Hypothalamus (tissue), 51 donors: ENCODE data around the gene SREBF2.
"Not testable (repeated sequence)": the region's sequence is repeated elsewhere in the genome, so short reads cannot be mapped to it uniquely, and the experiment has no call there.

Experiments used
- DNase-seq, 51 donors: peaks; one replicate each; lab custom pipeline; 2025; lab: John Stamatoyannopoulos, UW

SREBF2 gene

DNA sequence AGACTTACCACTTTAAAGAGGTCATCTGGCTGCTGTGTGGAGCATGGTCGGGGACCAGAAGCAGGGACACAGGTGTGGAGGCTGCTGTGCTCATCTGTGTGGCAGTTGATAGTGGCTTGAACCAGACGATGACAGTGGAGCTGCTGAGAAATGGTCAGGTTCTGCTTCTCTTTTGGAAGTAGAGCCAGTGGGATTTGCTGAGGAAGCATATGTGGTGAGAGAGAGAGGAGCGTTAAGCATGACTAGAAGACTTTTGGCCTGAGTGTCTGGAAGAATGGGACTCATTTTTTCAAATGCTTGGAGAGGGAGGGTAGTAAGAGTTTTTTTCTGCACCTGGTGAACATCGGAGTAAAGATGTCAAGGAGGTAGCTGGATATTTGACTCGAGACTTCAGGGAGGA lies 12.5 kb upstream of the SREBF2 start:
- DNase-seq = no peak

DNA sequence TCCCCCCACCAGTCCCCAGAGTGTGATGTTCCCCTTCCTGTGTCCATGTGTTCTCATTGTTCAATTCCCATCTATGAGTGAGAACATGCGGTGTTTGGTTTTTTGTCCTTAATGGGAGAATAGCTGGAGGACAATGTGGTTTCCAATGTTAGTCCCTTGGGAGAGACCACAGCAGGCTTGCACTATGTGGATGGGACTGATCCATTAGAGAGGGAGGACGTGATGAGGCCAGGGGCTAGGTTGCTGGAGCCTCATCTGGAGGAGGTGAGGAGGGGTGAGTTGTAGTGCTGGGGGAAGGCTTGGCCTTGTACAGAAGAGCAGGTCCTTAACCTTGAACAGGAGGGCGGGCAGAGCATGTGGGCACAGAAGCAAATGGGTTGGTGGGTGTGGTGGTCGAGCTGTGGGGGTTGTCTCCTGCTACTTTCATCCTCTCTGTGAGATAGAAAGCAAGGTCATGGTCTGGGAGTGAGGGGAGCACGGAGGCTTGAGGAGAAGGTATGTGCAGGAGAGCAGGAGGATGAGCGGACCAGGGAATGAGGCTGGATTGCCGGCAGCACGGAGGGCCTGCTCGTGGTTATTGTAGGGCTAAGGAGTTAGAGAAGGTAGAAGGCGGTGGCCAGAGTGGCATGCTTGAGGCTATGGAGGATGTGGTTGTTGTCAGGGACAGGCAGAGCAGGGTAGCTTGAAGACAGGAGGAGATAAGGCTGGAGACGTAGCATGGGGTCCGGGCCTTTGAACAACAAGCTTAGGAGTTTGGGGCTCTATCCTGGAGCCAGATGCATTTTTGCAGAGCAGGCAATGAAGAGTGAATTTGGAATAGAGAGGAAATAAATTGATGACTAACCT lies 11.2 kb upstream of the SREBF2 start:
- no peak for DNase-seq

DNA sequence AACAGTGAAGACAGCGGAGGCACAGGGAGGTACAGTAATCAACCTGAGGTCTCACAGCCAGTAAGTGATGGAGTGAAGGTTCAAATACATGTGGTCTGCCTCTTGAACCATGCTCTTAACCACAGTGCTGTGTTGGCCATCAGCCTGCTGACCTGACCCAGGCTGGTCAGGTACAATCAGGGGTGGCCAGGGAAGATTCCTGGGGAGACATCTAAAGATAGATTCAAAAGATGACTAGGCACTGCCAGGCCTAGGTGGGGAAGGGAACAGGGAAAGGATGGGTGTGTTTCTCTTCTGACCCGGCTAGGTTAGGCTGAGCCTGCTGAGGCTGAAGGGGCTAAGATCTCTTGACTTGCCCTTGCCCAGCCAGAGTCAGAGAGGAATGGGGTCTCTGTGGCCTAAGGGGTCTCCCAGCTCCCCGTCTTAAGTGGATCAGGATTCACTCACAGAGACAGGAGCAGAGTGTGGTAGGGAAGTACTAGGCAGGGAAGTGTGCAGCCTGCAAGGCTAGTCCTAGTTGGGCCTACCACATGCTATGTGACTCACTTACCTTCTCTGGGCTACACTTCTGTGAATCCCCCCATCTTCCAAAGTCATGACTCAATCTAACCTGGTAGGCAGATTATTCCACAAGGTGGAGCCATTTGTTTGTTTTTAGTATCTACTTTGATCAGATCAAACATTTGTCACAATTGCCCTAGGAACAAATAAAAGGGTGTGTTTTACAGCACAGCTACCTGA lies 10.4 kb upstream of the SREBF2 start:
- DNase-seq = peak in 1 of 51 donors; percentile 19

DNA sequence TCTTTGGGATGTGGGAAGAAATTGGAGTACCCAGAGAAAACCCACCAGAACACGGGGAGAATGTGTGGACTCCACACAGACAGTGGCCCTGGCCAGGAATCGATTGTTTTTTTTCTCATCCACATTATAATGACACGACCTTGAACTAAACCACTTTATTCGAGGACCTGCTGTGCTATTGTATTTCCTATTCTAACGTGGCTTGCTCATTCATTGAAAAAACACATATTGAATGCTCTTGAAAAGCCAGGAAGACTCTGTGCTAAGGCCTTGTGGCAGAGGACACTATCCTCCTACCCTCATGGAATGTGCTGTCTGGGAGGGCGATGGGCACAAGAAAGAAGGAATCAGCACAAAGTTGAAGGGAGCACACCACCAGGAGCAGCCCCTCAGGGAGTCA lies 9.1 kb upstream of the SREBF2 start:
- DNase-seq = no peak

DNA sequence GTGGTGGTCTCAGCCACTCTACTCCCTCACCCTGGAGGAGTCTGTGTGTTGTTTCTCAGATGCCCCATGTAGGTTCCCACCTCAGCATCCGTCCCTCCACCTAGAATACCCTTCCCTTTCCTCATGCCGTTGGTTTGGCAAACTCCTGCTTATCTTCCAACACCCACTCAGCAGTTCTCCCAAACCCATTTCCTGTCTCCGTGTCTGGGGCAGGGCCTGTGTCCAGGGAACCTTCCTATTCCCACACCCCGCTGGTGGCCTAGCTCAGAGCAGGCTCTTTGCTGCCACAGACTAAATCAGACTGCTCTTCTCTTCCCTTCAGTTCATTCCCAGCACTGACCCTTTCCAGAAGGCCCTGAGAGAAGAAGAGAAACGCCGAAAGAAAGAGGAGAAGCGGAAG lies 7.5 kb upstream of the SREBF2 start:
- no peak for DNase-seq

DNA sequence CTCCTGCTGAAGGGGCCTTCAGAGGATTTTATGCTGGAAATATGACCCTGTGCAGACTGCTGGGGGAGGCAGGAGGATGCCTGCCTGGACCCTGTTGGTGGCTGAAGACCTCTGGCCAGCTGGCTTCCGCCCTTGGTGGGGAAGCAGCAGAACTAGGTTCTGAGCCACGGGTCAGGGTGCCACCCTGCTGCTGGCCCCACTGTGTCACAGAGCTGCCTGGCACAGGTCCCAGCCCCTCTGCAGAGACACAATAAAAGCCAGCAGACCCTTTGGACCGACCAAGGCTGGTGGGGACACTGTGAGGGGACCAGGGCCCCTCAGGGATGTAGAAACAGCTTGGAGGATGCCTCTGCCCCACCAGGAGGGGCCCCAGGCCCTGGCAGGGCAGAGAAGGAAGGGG lies 6.9 kb upstream of the SREBF2 start:
- DNase-seq = peak in 1 of 51 donors; percentile 14

DNA sequence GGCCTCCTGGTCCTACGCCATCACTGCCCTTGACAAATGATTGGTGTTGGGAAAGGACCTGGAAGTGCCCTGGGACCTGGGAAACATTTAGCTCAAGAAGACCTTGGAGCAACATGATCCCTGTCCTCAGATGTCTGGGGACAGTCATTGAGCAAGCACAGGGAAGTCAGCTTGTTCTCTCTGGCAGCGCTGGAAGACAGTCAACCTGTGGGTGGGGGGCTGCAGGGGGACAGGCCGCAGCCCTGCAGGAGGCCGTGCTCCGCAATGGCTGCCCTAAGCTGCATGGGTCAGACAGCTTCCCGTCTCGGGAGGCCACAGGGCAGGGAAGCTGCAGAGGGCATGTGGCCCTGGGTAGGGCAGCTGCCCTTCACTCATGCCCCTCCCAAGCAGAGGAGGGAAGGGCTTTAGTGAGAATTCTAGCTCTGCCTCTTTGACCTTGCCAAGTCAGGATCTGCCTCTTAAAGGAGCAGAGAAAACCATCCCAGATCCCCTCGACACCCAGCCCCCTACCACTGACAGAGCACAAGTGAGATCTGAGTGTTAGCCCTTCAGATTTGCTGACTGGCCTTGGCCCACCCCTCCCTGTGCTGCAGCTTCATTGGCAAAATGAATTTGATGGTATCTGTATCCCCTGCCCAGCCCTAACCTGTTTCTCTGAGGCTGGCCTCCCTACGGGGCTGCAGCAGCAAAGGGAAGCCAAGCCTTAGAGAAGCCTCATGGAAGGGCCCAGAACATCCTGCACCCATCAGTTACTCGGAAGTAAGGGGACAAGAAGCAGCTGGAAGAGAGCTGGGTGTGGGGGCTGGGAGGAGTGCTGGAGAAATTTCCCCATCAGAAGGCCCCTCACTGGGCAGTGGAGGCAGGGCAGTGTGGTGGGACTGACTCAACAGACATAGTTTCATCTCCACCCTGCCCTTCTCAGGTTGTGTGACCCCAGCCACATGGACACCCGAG lies 6.2 kb upstream of the SREBF2 start:
- DNase-seq = peak in 6 of 51 donors; percentile 8 to 25 (median 18)

DNA sequence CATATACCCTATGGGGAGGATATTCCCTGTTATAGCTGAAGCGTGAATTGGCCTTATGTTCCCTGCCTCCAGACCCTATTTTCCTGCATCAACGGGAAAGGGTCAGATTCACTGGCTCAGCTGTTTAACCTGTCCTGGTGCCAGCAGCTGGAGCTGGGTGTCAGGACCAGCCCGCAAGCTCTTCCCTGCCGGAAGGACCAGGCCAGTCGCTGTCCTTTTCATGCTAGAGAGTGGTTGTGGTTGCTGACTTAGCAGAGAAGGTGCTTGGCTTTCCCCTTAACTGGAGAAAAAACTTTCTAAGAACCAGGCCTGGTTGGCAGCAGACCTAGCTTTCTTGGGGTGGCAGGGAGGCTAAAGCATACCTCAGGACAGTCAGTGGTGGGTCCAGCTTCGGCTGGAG lies 5.2 kb upstream of the SREBF2 start:
- peak in 6 of 51 donors; percentile 20 to 34 (median 26) for DNase-seq

DNA sequence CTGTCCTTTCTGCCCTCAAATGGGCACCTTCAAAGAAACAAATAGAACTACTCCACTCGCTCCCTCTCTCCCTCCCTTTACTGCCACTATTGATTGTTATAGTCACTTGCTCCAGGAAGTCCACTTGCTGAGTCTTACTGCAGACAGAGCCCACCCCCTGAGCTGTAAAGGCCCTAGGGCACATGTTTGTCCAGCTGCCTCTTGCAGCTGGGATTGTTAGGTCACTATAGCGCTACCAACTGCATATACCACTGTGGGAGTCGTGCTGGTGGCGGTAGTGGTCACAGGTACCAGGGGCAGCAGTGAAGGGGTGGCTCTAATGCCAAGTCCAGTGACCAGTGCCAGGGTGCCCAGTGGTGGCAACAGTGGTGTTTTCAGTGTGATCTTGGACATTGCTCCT lies 4.4 kb upstream of the SREBF2 start:
- peak in 1 of 51 donors; percentile 18 for DNase-seq

DNA sequence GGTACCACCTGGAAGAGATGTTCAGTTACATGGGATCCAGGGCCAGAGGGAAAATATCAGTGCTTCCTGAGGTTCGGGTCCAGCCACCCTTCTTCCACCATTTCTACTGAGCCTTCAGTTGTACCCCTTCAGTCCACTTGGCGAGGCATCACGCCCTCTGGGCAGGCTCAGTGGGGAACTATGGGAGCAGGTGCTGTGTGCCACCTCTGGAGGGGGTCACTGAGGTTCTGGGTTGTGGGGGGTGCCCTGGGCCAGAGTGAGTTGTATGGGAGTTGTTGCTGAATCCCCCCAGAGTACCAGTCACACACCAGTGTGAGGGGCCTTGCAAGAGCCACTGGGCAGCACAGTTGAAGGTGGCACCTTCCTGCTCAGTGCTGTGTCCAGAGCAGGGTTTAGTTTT lies 2.7 kb upstream of the SREBF2 start:
- no peak for DNase-seq

DNA sequence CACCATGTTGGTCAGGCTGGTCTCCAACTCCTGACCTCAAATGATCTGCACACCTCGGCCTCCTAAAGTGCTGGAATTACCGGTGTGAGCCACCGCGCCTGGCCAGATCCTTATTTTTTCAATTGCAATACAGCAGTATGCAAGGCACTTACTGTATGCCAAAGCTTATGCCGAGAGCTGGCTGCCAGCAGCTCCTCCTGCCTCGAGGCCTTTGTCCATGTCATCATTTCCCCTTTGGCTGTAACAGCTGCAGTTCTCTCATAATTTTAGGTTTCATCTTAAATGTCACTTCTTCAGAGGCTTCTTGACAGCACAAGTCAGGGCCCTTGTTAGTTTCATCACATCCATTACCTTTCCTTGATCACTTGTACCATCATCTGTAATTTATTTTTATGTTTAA lies 1.5 kb upstream of the SREBF2 start:
- peak in 1 of 51 donors; percentile 16 for DNase-seq

DNA sequence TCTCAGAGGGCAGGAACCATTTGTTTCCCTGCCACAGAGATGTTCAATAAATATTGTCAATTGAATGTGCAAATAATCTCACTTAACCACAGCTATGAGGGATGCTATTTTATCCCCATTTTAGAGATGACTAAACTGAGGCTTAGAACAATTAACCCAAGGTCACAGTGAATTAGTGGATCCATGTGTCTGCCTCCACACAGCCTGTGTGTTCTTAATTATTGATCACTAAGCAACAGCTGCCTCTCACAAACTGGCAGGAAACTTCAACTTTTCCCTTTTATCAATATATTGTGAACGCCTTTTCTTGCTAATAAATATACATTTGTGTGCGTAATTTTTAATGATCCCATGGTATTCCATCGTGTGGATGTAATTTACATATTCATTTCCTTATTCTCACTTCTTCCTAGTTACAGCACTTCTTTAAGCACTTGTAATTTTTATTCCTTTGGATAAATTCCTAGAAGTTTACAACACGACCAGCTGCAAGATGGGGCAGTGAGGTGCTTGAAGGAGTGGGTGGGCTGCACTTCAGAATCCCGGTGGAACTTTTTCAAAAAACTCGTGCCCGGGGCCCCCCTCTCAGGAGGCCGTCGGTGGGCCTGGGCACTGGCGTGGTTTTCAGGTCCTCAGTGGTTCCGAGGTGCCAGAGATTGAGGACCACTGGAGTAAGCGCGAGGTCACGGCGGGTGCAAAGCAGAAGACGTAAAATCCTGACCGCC lies 915 bp upstream of the SREBF2 start:
- peak in 1 of 51 donors; percentile 80 for DNase-seq

DNA sequence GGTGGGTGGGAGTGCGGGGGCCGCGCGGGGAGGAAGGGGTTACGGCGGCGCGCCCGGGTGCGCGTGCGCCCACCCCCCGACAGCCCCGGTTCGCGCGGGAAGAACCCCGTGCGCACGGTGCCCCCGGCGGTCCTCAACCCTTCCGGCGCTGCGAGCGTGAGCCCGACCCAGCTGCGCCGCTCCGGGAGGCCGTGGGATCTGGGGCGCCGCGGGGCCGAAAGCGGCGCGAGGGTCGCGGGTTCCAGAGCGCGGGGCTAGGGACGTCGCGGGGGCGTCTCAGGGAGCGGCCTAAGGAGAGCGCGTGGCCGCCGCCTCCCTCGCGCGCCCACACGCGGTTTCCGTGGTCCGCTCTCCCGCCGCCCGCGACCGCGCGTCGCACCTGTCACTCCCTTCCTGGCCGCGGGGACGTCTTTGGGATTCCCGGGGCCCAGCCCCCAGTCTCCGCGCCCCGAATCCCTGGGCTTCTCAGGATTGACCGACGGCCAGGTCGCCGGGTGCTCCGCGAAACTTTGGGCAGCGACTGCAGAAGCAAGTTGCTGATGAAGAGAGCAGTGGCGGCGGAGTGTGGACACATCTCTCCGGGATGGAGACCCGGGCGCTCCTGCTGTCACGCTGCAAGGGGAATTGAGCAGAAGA lies 582 bp downstream of the SREBF2 start:
- DNase-seq = peak in 41 of 51 donors; percentile 18 to 77 (median 48)

DNA sequence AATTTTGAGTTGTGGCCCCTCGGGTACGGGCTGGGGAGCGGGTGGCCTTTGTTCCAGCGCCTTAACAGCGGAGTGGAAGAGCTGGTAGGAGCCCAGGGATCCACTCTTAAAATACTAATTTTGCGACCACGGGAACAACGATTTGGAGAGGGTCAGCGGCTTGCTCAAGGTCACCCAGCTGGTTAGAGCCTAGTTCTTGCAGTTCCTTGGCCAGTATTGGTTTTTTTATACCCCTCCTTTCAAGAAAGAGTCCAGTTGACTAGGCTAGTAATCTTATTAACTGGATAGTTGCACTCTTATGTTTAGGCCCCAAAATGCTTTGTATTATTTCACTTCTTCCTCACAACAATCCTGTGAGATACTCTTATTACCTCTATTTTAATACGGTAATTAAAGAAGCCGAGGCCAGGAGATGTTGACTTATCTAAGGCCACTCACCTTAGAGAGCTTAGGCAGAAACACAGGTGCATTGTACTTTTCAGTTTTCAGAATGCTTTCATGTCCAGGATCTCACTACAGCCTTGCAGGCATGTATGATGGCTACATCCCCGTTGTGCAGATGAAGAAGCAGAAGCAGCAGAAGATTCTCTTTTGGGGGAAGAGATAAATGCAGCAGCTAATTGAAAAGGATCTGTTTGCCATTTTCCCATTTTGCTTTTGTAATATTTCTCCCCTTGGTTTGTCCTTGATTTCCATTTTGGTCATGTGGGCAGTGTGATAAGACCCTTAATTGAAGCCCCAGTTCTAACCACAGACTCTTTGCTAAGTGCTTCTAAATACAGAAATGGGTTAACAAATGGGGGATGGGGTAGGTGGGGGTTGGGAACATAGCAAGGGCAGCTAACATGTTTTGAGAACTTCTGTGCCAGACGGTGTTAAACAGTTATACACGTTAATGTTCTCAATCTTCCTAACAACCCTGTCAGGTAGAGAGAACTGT lies 1.4 kb downstream of the SREBF2 start:
- peak in 1 of 51 donors; percentile 36 for DNase-seq

DNA sequence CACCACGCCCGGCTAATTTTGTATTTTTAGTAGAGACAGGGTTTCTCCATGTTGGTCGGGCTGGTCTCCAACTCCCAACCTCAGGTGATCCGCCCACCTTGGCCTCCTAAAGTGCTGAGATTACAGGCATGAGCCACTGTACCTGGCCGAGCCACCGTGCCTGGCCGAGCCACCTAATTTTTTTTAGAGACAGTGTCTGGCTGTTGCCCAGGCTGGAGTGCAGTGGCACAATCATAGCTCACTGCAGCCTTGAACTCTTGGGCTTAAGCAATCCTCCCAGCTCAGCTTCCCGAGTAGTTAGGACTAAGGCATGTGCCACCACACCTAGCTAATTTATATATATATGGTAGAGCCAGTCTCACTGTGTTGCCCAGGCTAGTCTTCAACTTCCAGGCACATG lies 2.6 kb downstream of the SREBF2 start:
- DNase-seq = not testable (repeated sequence)

DNA sequence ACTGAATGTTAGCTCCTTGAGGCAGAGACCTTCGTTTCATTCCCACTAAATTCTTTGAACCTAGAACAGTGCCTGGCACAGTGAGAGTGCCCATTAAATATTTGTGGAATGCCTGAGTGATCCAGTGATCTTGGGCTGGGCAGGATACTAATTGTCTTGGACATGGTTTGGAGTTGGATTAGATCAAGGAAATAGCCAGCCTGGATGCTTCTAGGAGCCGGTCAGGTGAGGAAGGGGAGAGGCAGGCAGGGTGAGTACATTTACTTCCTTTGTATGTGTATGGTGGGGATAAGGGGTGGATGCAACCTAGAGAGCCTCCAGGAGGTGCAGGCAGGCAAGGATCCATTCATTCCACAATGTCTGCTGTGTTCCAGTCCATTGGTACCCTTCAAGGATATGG lies 3.6 kb downstream of the SREBF2 start:
- no peak for DNase-seq

DNA sequence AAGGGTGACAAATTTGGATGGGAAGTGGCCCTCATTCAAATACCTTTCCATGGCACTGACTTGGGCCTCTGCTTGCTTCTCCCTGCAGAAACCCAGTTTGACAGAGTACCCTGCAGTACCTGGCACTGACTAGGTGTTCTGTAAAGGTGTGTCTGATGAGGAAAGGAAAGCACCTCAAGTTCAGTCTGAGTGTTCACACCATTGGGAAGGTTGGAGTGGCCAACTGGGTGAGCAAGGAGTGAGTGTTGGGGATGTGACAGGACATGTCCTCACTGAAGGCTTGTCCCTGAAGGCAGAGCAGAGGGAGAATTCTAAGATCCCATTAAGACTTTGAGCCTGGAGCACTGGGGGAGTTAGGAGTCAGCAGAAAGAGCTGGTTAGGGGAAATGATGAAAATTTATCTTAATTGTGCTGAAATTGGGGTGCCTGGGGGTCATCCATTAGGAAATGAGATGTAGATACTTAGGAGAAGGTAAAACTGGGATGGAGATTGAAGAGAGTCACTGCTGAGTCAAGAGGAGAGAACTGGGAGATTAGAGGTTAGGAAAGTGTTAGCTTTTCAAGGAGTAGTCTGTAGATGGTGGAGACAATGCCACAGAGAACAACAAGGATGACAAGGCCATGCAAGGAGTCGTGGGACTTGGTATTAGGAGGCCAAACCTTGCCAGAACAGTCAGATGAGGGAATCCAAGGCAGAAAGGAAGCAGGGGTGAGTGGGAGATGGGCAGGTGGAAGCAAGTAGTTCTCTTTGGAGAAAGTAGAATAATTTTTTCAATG lies 6.1 kb downstream of the SREBF2 start:
- no peak for DNase-seq

DNA sequence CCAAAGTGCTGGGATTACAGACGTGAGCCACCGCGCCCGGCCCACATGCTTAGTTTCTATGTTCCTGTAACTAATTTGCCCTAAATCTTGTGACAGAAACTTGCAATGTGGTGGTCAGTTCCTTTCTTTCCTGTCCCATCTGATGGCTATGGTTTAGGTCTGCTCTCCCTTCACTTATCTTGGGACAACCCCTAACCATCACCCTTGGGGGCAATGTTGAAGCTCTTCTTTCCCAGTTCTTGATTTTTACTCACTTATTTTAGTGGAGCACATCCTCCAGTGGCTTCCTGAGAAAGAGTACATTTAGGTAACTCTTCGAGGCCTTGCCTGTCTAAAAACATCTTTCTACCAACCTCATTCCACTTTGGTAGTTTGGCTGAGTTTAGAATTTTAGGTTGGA lies 7.3 kb downstream of the SREBF2 start:
- no peak for DNase-seq
